Measurements from ENCODE around the gene SERPINE1. TPM values are rescaled to one million over a fixed set of nuclear protein-coding genes. Genes with fewer than 3 reads are reported as not detected.

The SERPINE1 gene
- total and polyA plus RNA-seq, 2 of the 8 experiments (the other 6 are each of a cell fraction or from before 2014, with no cell fraction given): 3.7 to 5.6 TPM

DNA sequence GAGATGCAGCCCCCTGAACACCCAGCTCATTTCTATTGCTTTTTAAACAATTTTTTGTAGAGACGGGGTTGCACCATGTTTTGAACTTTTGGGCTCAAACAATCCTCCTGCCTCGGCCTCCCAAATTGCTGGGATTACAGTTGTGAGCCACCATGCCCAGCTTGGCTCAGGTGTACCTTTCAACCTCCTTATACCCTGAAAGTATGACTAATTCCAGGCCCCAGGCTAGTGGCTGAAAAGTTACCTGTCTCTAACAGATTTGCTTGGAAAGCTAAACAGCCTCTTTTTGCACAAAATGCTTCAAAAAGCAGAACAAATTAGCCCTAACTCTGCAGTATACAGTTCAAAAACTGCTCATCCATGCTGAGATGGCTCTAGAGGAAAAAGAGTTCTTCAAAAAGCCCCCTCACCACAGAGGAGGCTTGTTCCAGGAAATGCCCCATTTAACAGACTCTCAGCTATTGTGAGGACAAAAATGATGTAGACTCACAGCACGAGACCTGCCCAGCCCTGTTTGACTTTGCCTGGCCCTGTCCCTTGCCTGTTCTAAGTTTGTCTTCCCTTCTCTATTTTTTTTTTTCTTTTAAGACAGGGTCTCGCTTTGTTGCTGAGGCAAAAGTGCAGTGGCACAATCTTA is 14.0 kb downstream of the SERPINE1 start (continued):
- TF ChIP-seq, protein P1, sequence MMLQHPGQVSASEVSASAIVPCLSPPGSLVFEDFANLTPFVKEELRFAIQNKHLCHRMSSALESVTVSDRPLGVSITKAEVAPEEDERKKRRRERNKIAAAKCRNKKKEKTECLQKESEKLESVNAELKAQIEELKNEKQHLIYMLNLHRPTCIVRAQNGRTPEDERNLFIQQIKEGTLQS (IDR thresholded peaks at IDR 0.05; ENCODE audit: insufficient read depth, low read depth, low read length): no peak
- TF ChIP-seq SIN3A (conservative IDR thresholded peaks at IDR 0.05 in 1 of 2, IDR thresholded peaks at IDR 0.05 in 1 of 2; ENCODE audit: low read depth in 1 of 2, low read length in 2 of 2) (no peak), EP300 (IDR thresholded peaks at IDR 0.05; ENCODE audit: borderline replicate concordance in 1 of 2, low read depth in 2 of 2, low read length in 2 of 2) (no peak), NRF1 (IDR thresholded peaks at IDR 0.05; ENCODE audit: low read depth, low read length) (no peak), CHD2 (IDR thresholded peaks at IDR 0.05; ENCODE audit: low read length) (no peak)

All from H1 (cell line).